ENCODE data around the gene MVB12A.

- no peak for TF ChIP-seq CTCF (conservative IDR thresholded peaks at IDR 0.05; ENCODE audit: low read length)
- TF ChIP-seq EZH2phosphoT487 (IDR thresholded peaks at IDR 0.05; ENCODE audit: borderline replicate concordance, low read depth, low read length), result no peak
Measured at GRCh38 chr19:17420475-17420924, 653 bp downstream of the MVB12A start.
